NCI-H1436 (cell line): ENCODE results near the gene PTEN.

ENCODE experiments used
- DNase-seq: peaks from one replicate; lab custom pipeline; 2025; lab: John Stamatoyannopoulos, UW

PTEN gene

GRCh38 chr10:87976101-87976743 is 112.8 kb downstream of the PTEN start:
- no peak for DNase-seq

- DNase-seq, result no peak
Observed at GRCh38 chr10:87978166-87978565, 114.7 kb downstream of the PTEN start.

GRCh38 chr10:87979847-87980246 is 116.4 kb downstream of the PTEN start:
- no peak for DNase-seq

GRCh38 chr10:87983716-87984115 is 120.3 kb downstream of the PTEN start:
- DNase-seq, result no peak

- no peak for DNase-seq
Observed at GRCh38 chr10:87987206-87987605, 123.8 kb downstream of the PTEN start.

GRCh38 chr10:87991946-87992345 is 128.5 kb downstream of the PTEN start:
- DNase-seq, result no peak

GRCh38 chr10:88004451-88004850 is 141.0 kb downstream of the PTEN start:
- no peak for DNase-seq

GRCh38 chr10:88006261-88006660 is 142.8 kb downstream of the PTEN start:
- no peak for DNase-seq

GRCh38 chr10:88008866-88009470 is 145.5 kb downstream of the PTEN start:
- no peak for DNase-seq

- no peak for DNase-seq
Observed at GRCh38 chr10:88012641-88013040, 149.2 kb downstream of the PTEN start.

- DNase-seq, result no peak
Observed at GRCh38 chr10:88017781-88018180, 154.4 kb downstream of the PTEN start.

- DNase-seq, result no peak
Observed at GRCh38 chr10:88019753-88020152, 156.3 kb downstream of the PTEN start.
